Bronchial epithelial cell (primary cell): ENCODE data around the gene ZNF429. TPM values are rescaled to one million over a fixed set of nuclear protein-coding genes. Genes with fewer than 3 reads are reported as not detected.
"Not testable (repeated sequence)": the region's sequence is repeated elsewhere in the genome, so short reads cannot be mapped to it uniquely, and the experiment has no call there.

ENCODE experiments used
- DNase-seq: peaks from one replicate; pipeline ENCODE4 v3.0.0-alpha.2; 2010; ENCODE audit warnings: low read depth
- FAIRE-seq: peaks from 2 replicates; lab custom pipeline; 2011; peaks lifted over from hg19 to GRCh38; lab: Jason Lieb, UNC
- H3K27me3 ChIP-seq: 2 replicates; pipeline ENCODE4 v1.5.1; 2011; ENCODE audit warnings: low read length; ENCODE audit not compliant: control insufficient read depth, insufficient read depth
- H3K36me3 ChIP-seq: 2 replicates; pipeline ENCODE4 v1.5.1; 2011; ENCODE audit warnings: low read length; ENCODE audit not compliant: control insufficient read depth, insufficient read depth
- H3K4me3 ChIP-seq: 2 replicates; pipeline ENCODE4 v1.5.1; 2011; ENCODE audit warnings: mild to moderate bottlenecking, low read depth, low read length, control low read depth
- total RNA-seq: library from RNA; depleted of rRNA; stranded (reverse); fragments of >200 nt; gene quantifications from 2 replicates; pipeline ENCODE4 v1.2.1, GENCODE V29; 2014
- TF ChIP-seq, protein P1 (sequence below): IDR thresholded peaks from 2 replicates; pipeline ENCODE4 v1.5.1; 2011; ENCODE audit warnings: mild to moderate bottlenecking, moderate library complexity, low read length, control low read depth, inconsistent platforms; ENCODE audit not compliant: insufficient read depth, severe bottlenecking

The ZNF429 gene
- total RNA-seq, 1 donor from 2014 or later, result 2.6 TPM

DNA sequence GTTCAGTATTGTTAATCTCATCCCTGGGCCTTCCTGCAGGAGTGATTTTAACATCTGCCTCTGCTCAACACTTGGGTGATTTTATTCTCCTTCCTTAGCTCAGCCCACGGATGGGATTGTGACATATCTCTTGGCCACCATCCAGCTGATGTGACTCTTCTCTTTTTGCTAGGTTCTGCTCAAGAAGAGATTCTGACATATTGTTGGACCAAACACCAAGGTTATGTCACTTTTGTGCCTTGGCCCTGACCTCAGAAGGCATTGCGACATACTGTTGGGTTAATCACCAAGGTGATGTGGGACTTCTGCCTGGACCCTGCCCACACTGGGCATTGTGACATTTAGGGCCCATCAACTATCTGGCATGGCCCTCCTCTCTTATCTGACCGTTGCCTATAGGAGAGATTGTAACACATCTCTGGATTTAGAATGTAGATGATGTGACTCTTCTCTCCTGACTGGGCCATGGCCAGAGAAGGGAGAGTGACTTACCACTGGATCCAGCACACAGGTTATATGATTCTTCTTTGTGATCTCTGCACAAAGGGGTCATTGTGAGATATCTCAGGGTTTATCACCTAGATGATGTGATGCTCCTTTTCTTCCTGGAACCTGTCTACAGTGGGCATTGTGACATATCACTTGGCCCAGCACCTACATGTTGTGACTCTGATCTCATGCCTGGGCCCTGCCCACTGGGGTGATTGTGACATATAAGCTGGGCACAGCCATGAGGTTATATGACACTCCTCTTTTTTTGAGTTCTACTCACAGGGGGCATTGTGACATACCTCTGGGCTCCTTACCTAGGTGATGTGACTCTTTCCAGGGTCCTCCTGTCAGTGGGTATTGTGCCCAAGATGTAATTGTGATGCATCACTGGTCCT, 88.8 kb downstream of the ZNF429 start:
- Histone ChIP-seq H3K36me3 (no peaks in the 10 kb centered on the region), H3K4me3 (no peak overlapping the region), H3K27me3 (no peaks in the 10 kb centered on the region)
- DNase-seq, result no peak
- TF ChIP-seq, protein P1, sequence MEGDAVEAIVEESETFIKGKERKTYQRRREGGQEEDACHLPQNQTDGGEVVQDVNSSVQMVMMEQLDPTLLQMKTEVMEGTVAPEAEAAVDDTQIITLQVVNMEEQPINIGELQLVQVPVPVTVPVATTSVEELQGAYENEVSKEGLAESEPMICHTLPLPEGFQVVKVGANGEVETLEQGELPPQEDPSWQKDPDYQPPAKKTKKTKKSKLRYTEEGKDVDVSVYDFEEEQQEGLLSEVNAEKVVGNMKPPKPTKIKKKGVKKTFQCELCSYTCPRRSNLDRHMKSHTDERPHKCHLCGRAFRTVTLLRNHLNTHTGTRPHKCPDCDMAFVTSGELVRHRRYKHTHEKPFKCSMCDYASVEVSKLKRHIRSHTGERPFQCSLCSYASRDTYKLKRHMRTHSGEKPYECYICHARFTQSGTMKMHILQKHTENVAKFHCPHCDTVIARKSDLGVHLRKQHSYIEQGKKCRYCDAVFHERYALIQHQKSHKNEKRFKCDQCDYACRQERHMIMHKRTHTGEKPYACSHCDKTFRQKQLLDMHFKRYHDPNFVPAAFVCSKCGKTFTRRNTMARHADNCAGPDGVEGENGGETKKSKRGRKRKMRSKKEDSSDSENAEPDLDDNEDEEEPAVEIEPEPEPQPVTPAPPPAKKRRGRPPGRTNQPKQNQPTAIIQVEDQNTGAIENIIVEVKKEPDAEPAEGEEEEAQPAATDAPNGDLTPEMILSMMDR, result no peak
- FAIRE-seq, result no peak

DNA sequence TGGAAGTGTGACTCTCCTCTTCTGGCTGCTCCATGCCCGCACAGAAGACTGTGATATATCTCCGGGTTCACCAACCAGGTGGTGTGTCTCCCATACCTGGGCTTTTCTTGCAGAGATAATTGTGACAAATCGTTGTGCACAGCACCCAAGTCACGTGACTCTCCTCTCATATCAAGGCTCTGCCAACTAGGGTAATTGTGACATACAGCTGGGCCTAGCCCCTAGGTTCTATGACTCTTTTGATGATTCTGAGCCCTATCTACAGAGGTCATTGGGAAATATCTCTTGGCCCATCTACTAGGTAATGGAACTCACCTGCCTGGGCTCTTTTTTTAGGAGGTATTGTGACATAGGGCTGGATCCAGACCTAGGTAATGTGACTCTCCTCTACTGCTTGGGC, 89.8 kb downstream of the ZNF429 start:
- no peak for FAIRE-seq
- no peaks in the 10 kb centered on the region for H3K27me3 ChIP-seq
- H3K36me3 ChIP-seq, result no peaks in the 10 kb centered on the region
- TF ChIP-seq, protein P1, result no peak
- no peak overlapping the region for H3K4me3 ChIP-seq
- DNase-seq, result no peak

DNA sequence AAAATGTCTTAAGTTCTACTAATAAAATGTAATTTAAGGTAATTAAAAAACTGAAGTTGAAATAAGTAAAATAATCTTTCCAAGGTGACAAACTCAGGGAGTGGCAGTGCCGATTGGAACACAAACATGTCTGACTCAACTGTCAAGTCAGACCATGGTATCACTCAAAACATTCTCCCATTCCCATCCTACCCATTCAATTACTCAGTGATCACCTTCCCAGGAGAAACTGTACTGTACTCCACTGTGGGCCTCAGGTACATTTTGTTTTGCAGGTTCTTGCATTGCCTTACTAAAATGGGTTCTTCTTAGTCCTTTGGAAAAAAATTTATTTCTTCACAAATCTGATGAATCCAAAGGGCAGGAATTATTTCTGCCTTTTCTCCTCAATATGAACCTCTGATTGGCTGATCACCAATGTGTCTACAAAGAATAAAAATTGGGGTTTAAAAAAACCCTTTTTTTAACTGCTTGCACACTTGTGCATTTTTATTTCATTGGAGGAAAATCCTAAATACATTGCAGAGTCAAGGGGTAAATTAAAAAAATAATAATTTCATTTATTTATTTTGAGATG, 96.8 kb downstream of the ZNF429 start:
- FAIRE-seq (no peak), DNase-seq (no peak)
- TF ChIP-seq, protein P1, result no peak

DNA sequence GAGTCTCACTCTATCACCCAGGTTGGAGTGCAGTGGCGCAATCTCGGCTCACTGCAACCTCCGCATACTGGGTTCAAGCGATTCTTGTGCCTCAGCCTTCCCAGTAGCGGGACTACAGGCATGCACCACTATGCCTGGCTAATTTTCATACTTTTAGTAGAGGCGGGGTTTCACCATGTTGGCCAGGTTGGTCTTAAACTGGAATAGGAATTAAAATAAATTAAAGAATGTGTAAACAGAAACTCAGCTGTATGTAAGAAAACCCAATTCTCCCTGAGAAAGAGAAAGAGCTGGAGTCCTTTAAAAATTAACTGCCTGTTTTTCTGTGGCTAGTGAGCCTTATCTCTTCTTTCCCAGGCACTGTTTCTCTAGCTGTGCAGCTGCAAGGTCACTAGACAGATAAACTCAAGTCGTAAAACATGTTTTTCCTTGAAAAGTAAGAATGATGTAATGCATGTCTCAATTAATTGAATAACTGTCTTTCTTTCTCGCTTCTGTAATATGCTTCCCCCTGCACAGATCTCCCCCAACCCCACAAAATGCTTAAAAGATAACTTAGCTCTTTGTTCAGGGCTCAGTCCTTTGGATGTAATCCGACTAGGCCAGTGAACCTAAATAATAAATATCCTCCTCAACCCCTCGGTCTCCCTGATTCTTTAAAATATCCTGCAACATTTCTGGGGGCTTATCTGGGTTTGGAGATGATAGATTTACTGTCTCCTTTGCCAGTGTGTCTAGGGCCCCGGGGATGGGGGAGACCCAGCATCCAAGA, 97.4 kb downstream of the ZNF429 start:
- FAIRE-seq, H3K36me3 ChIP-seq, H3K27me3 ChIP-seq, H3K4me3 ChIP-seq, DNase-seq: not testable (repeated sequence)

More for the DNA sequence above, 96.8 kb downstream of the ZNF429 start:
- Histone ChIP-seq H3K36me3 (no peaks in the 10 kb centered on the region), H3K4me3 (no peak overlapping the region), H3K27me3 (no peaks in the 10 kb centered on the region)

DNA sequence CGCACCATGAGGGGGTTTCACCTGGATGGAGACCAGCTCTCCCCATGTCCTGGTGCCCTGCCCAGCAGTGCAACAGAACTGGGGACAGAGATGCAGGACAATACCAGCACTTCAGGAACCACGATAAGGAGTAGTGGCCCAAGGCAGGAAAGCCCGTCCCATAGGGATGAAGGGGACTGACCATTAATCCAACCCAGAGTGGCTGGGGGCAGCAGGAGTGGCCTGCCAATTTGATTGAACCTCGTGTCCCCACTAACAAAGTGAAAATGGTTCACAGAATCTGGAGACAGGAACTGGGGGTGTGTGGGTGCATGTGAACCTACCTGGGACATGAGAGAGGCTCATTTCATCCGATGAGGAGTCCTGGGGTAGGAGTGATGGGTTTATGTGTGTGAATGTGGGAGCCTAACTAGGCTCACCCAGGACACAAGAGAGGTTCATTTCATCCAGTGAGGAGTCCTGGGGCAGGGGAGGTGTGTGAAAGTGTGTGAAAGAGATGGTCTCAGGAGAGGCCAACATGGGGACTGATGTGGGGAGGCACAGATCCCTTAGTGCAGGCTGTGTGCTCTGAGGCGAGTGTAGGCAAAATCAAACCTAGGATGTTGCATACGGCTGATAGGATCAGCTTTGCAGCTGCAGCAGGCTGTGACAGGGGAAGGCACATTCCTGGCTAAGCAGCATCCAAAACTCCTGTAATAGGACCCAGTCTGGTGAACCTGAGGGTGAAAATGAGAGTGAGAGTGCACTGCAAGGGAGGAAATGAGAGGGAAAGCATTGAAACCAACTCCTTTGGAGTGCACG, 98.2 kb downstream of the ZNF429 start:
- DNase-seq, result no peak
- Histone ChIP-seq H3K4me3 (no peak overlapping the region), H3K27me3 (no peaks in the 10 kb centered on the region), H3K36me3 (no peaks in the 10 kb centered on the region)
- FAIRE-seq, result no peak
- TF ChIP-seq, protein P1, result no peak
